HG03439 (cell line): ENCODE results near the gene APEX2.
"Not testable (repeated sequence)": the region's sequence is repeated elsewhere in the genome, so short reads cannot be mapped to it uniquely, and the experiment has no call there.

ENCODE experiments used
- ATAC-seq: cut with Tn5 transposase; IDR thresholded peaks from one replicate; pipeline ENCODE4 v1.9.1; 2021; ENCODE audit warnings: mild to moderate bottlenecking, moderate library complexity; ENCODE audit not compliant: unreplicated experiment

APEX2 gene

GRCh38 chrX:54999717-55000598, at the start of gene APEX2:
Gene APEX2 (plus strand): TSS chrX:55000363. CDS start chrX:55000423, 60 bp downstream.
- ATAC-seq = peak; percentile 97

GRCh38 chrX:54950730-54951375, 49.3 kb upstream of the APEX2 start:
- no peak for ATAC-seq

- ATAC-seq = no peak
Observed at GRCh38 chrX:54961750-54962149, 38.4 kb upstream of the APEX2 start.

- ATAC-seq = no peak
Observed at GRCh38 chrX:54964766-54965497, 35.2 kb upstream of the APEX2 start.

- no peak for ATAC-seq
Observed at GRCh38 chrX:54977387-54977786, 22.8 kb upstream of the APEX2 start.

- no peak for ATAC-seq
Observed at GRCh38 chrX:54978448-54978847, 21.7 kb upstream of the APEX2 start.

- no peak for ATAC-seq
Observed at GRCh38 chrX:54979432-54979831, 20.7 kb upstream of the APEX2 start.

- ATAC-seq = no peak
Observed at GRCh38 chrX:54980334-54980733, 19.8 kb upstream of the APEX2 start.

- ATAC-seq = not testable (repeated sequence)
Observed at GRCh38 chrX:54983306-54983705, 16.9 kb upstream of the APEX2 start.

GRCh38 chrX:54991706-54992105, 8.5 kb upstream of the APEX2 start:
- no peak for ATAC-seq

GRCh38 chrX:54992911-54993622, 7.1 kb upstream of the APEX2 start:
- ATAC-seq = no peak

GRCh38 chrX:54994099-54994498, 6.1 kb upstream of the APEX2 start, which contains the start of gene PFKFB1:
Gene PFKFB1 (minus strand): TSS chrX:54994188. CDS start chrX:54994007, 181 bp downstream.
- no peak for ATAC-seq

GRCh38 chrX:54994668-54995351, 5.4 kb upstream of the APEX2 start:
- no peak for ATAC-seq

GRCh38 chrX:54995621-54996020, 4.5 kb upstream of the APEX2 start:
- ATAC-seq = no peak

GRCh38 chrX:55004231-55004630, 4.1 kb downstream of the APEX2 start:
- ATAC-seq = no peak

GRCh38 chrX:55005256-55005655, 5.1 kb downstream of the APEX2 start:
- ATAC-seq = no peak

- no peak for ATAC-seq
Observed at GRCh38 chrX:55006827-55007621, 6.9 kb downstream of the APEX2 start.

- no peak for ATAC-seq
Observed at GRCh38 chrX:55007656-55008055, 7.5 kb downstream of the APEX2 start.

GRCh38 chrX:55008571-55009358, 8.6 kb downstream of the APEX2 start:
- ATAC-seq = no peak
